Non-pigmented ciliary epithelial cell (primary cell): Measurements from ENCODE around the gene CCDC195.
"Not testable (repeated sequence)": the region's sequence is repeated elsewhere in the genome, so short reads cannot be mapped to it uniquely, and the experiment has no call there.

ENCODE experiments used
- DNase-seq: peaks from one replicate; pipeline ENCODE4 v3.0.0-alpha.2; 2010; ENCODE audit warnings: low read depth

Gene CCDC195

GRCh38 chr2:224690868-224691267 is 25.3 kb downstream of the CCDC195 start:
- no peak for DNase-seq

- no peak for DNase-seq
These were observed 26.6 kb downstream of the CCDC195 start for GRCh38 chr2:224689539-224689938.

- DNase-seq = no peak
These were observed 27.2 kb downstream of the CCDC195 start for GRCh38 chr2:224688997-224689396.

GRCh38 chr2:224687156-224687555 is 29.0 kb downstream of the CCDC195 start:
- DNase-seq = no peak

- no peak for DNase-seq
These were observed 31.0 kb downstream of the CCDC195 start for GRCh38 chr2:224685121-224685520.

- no peak for DNase-seq
These were observed 34.0 kb downstream of the CCDC195 start for GRCh38 chr2:224682134-224682533.

- DNase-seq = no peak
These were observed 44.4 kb downstream of the CCDC195 start for GRCh38 chr2:224671731-224672130.

GRCh38 chr2:224670203-224670602 is 46.0 kb downstream of the CCDC195 start:
- no peak for DNase-seq

GRCh38 chr2:224669449-224669848 is 46.7 kb downstream of the CCDC195 start:
- no peak for DNase-seq

GRCh38 chr2:224668123-224668909 is 47.8 kb downstream of the CCDC195 start:
- no peak for DNase-seq

- DNase-seq = no peak
These were observed 49.1 kb downstream of the CCDC195 start for GRCh38 chr2:224666951-224667553.

GRCh38 chr2:224663322-224663721 is 52.8 kb downstream of the CCDC195 start:
- not testable (repeated sequence) for DNase-seq

- DNase-seq = not testable (repeated sequence)
These were observed 54.5 kb downstream of the CCDC195 start for GRCh38 chr2:224661708-224662107.

GRCh38 chr2:224659714-224660113 is 56.5 kb downstream of the CCDC195 start:
- no peak for DNase-seq

- no peak for DNase-seq
These were observed 57.3 kb downstream of the CCDC195 start for GRCh38 chr2:224658780-224659405.

- DNase-seq = no peak
These were observed 58.8 kb downstream of the CCDC195 start for GRCh38 chr2:224657349-224657748.

GRCh38 chr2:224655006-224655537 is 61.1 kb downstream of the CCDC195 start:
- no peak for DNase-seq
